Hepatocyte (in vitro differentiated cells): ENCODE results near the gene EGFL7. TPM values are rescaled to one million over a fixed set of nuclear protein-coding genes. Genes with fewer than 3 reads are reported as not detected.

ENCODE experiments used
- DNase-seq: peaks from one replicate; pipeline ENCODE4 v3.0.0-alpha.2; 2016; ENCODE audit warnings: low spot score
- H2AFZ ChIP-seq: fragments of 200-600 bp; sonication (generic); 2 replicates; pipeline ENCODE4 v1.6.0; 2016; ENCODE audit warnings: antibody characterized with exemption, mild to moderate bottlenecking
- H3K27ac ChIP-seq: fragments of 200-600 bp; sonication (generic); 2 replicates; pipeline ENCODE4 v1.5.1; 2016; ENCODE audit warnings: mild to moderate bottlenecking
- H3K27me3 ChIP-seq: fragments of 200-600 bp; sonication (generic); 2 replicates; pipeline ENCODE4 v1.6.1; 2016
- H3K36me3 ChIP-seq: fragments of 200-600 bp; sonication (generic); replicated peaks from 2 replicates; pipeline ENCODE4 v1.5.1; 2016; ENCODE audit warnings: low read depth; ENCODE audit not compliant: insufficient read depth
- H3K4me1 ChIP-seq: fragments of 200-600 bp; sonication (generic); 2 replicates; pipeline ENCODE4 v1.5.1; 2016; ENCODE audit warnings: mild to moderate bottlenecking, moderate library complexity; ENCODE audit not compliant: insufficient read depth
- H3K4me2 ChIP-seq: fragments of 200-600 bp; sonication (generic); 2 replicates; pipeline ENCODE4 v1.6.0; 2016
- H3K4me3 ChIP-seq: fragments of 200-600 bp; sonication (generic); 2 replicates; pipeline ENCODE4 v1.5.1; 2016; ENCODE audit warnings: mild to moderate bottlenecking
- H3K79me2 ChIP-seq: fragments of 200-600 bp; sonication (generic); 2 replicates; pipeline ENCODE4 v1.6.0; 2017; ENCODE audit warnings: mild to moderate bottlenecking
- H3K9me2 ChIP-seq: fragments of 200-600 bp; sonication (generic); replicated peaks from 2 replicates; pipeline ENCODE4 v1.6.0; 2017; ENCODE audit warnings: mild to moderate bottlenecking; ENCODE audit not compliant: insufficient read depth
- H3K9me3 ChIP-seq: fragments of 200-600 bp; sonication (generic); 2 replicates; pipeline ENCODE4 v1.5.1; 2016; ENCODE audit warnings: low read depth, mild to moderate bottlenecking
- H4K20me1 ChIP-seq: fragments of 200-600 bp; sonication (generic); 2 replicates; pipeline ENCODE4 v1.6.0; 2016; ENCODE audit warnings: mild to moderate bottlenecking; ENCODE audit not compliant: insufficient read depth, poor library complexity, severe bottlenecking
- CTCF ChIP-seq: fragments of 200-600 bp; sonication (generic); IDR thresholded peaks from 2 replicates; pipeline ENCODE4 v1.5.1; 2016; ENCODE audit warnings: antibody characterized with exemption, mild to moderate bottlenecking; ENCODE audit not compliant: poor library complexity
- EZH2 ChIP-seq: fragments of 200-600 bp; sonication (generic); IDR thresholded peaks from 2 replicates; pipeline ENCODE4 v1.6.1; 2016; ENCODE audit warnings: antibody characterized with exemption, mild to moderate bottlenecking, borderline replicate concordance
- EZH2phosphoT487 ChIP-seq: fragments of 200-600 bp; sonication (generic); IDR thresholded peaks from one replicate; pipeline ENCODE4 v1.6.1; 2018; ENCODE audit warnings: antibody characterized with exemption, mild to moderate bottlenecking, low read depth, moderate library complexity; ENCODE audit not compliant: unreplicated experiment, severe bottlenecking
- WGBS: methylation state at CpG from one replicate; pipeline ENCODE4 v1.1.6; 2016; ENCODE audit warnings: low lambda C conversion rate; ENCODE audit errors: missing lambda C conversion rate; 5-methylcytosine and 5-hydroxymethylcytosine counted together
- polyA plus RNA-seq: library from polyadenylated mRNA; unstranded; fragments of >200 nt; fragmentation: Nextera tagmentation; extraction: Ambion mirVana; gene quantifications from 2 replicates; pipeline ENCODE4 v1.2.1, GENCODE V29; 2016
- total RNA-seq: library from RNA; depleted of rRNA; stranded (reverse); fragments of >200 nt; gene quantifications from 2 replicates; pipeline ENCODE4 v1.2.3, GENCODE V29; 2014

EGFL7 gene
- total and polyA plus RNA-seq, 2 experiments from 2014 or later: 50.0 to 82.5 TPM

GRCh38 chr9:136645352-136645902 is 17.3 kb upstream of the EGFL7 start:
- Histone ChIP-seq H3K4me1 (peaks cover 13% of the 10 kb centered on the region), H3K4me2 (no peak overlapping the region), H3K9me2 (no peaks in the 10 kb centered on the region), H3K79me2 (no peaks in the 10 kb centered on the region), H3K27ac (no peak overlapping the region), H3K27me3 (no peaks in the 10 kb centered on the region), H4K20me1 (no peaks in the 10 kb centered on the region), H3K4me3 (no peak overlapping the region), H3K9me3 (no peaks in the 10 kb centered on the region), H3K36me3 (no peaks in the 10 kb centered on the region), H2AFZ (no peak overlapping the region)
- DNase-seq: no peak
- WGBS: 94% methylated on average over 17 of the region's 18 CpGs
- TF ChIP-seq EZH2phosphoT487 (no peak), CTCF (no peak), EZH2 (no peak)

- no peaks in the 10 kb centered on the region for H3K9me2 ChIP-seq
- H3K9me3 ChIP-seq: no peaks in the 10 kb centered on the region
- no peaks in the 10 kb centered on the region for H3K79me2 ChIP-seq
- H3K36me3 ChIP-seq: no peaks in the 10 kb centered on the region
- no peaks in the 10 kb centered on the region for H3K27me3 ChIP-seq
- 75% methylated on average over 33 of the region's 40 CpGs for WGBS
- H3K27ac ChIP-seq: no peak overlapping the region
- peaks cover 13% of the 10 kb centered on the region for H3K4me1 ChIP-seq
- H2AFZ ChIP-seq: no peak overlapping the region
- no peaks in the 10 kb centered on the region for H4K20me1 ChIP-seq
- no peak overlapping the region for H3K4me2 ChIP-seq
- no peak overlapping the region for H3K4me3 ChIP-seq
- TF ChIP-seq EZH2 (no peak), EZH2phosphoT487 (no peak), CTCF (no peak)
- DNase-seq: peak; percentile 61
These were observed 16.6 kb upstream of the EGFL7 start for GRCh38 chr9:136645903-136646754.

DNA sequence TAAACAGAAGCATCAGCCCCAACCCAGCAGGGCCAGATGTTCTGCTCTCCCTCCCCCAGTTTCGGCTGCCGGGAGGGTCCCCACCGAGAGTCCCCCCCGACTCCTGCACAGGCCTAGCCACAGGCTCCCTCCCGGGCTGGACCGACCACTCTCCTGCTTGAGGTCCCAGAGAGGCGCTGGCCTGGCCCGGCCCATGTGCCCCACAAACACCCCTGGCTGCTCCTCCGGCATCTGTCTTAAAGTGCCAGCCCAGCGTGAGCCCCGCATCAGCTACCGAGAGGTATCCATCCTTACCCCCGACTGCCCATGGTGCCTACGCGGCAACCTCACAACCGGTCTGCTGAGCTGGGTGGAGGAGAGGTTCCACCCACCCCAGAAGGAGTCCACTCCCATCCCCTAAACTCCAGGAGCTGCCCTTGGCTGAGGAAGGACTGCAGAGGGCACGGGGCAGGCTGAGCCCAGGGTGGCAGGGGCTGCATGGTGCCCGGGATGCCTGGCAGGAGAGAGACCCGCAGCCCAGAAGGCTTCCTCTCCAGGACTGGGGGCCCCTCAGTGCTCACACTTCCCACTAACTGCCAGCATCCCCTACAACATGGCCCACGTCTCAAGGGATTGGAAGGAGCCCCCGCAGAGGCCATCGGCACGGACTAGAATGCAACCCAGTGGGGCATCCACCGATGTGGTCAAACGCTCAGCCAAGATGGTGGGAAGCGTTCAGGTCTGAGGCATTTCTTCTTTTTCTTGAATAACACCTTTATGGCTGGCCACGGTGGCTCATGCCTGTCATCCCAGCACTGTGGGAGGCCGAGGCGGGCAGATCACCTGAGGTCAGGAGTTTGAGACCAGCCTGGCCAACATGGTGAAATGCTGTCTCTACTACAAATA is 15.6 kb upstream of the EGFL7 start:
- no peak overlapping the region for H3K4me3 ChIP-seq
- H3K9me2 ChIP-seq: no peaks in the 10 kb centered on the region
- H3K9me3 ChIP-seq: no peaks in the 10 kb centered on the region
- H4K20me1 ChIP-seq: no peaks in the 10 kb centered on the region
- no peak for TF ChIP-seq CTCF
- TF ChIP-seq EZH2phosphoT487: no peak
- no peak for TF ChIP-seq EZH2
- H3K4me2 ChIP-seq: no peak overlapping the region
- H2AFZ ChIP-seq: no peak overlapping the region
- H3K27me3 ChIP-seq: no peaks in the 10 kb centered on the region
- H3K36me3 ChIP-seq: no peaks in the 10 kb centered on the region
- no peaks in the 10 kb centered on the region for H3K79me2 ChIP-seq
- peaks cover 13% of the 10 kb centered on the region for H3K4me1 ChIP-seq
- WGBS: 95% methylated on average over 29 of the region's 29 CpGs
- H3K27ac ChIP-seq: no peak overlapping the region
- no peak for DNase-seq
